HG02623 (cell line): ENCODE data around the gene MBP.
A peak's percentile ranks its signal among the peaks of the same experiment; 100 is the strongest.

Source experiments
- ATAC-seq: cut with Tn5 transposase; IDR thresholded peaks from one replicate; pipeline ENCODE4 v1.9.1; 2021; ENCODE audit warnings: moderate library complexity; ENCODE audit not compliant: unreplicated experiment

Gene MBP

GRCh38 chr18:77132369-77133050 lies at the start of gene MBP:
MBP (minus strand) TSS chr18:77132783; CDS start chr18:77105261, 27,522 bp downstream.
- peak; percentile 54 for ATAC-seq

- no peak for ATAC-seq
Measured at GRCh38 chr18:77181950-77182707, 49.5 kb upstream of the MBP start.

GRCh38 chr18:77178559-77178958 lies 46.0 kb upstream of the MBP start:
- ATAC-seq: no peak

GRCh38 chr18:77177009-77177408 lies 44.4 kb upstream of the MBP start:
- no peak for ATAC-seq

GRCh38 chr18:77173275-77174030 lies 40.9 kb upstream of the MBP start:
- no peak for ATAC-seq

- ATAC-seq: no peak
Measured at GRCh38 chr18:77170890-77171410, 38.4 kb upstream of the MBP start.

- no peak for ATAC-seq
Measured at GRCh38 chr18:77168811-77169311, 36.3 kb upstream of the MBP start.

- ATAC-seq: no peak
Measured at GRCh38 chr18:77167251-77167650, 34.7 kb upstream of the MBP start.

- ATAC-seq: no peak
Measured at GRCh38 chr18:77166523-77166922, 33.9 kb upstream of the MBP start.

- ATAC-seq: no peak
Measured at GRCh38 chr18:77165503-77166188, 33.1 kb upstream of the MBP start.

GRCh38 chr18:77164763-77165485 lies 32.3 kb upstream of the MBP start:
- no peak for ATAC-seq

GRCh38 chr18:77164026-77164425 lies 31.4 kb upstream of the MBP start:
- no peak for ATAC-seq

GRCh38 chr18:77162580-77162979 lies 30.0 kb upstream of the MBP start:
- ATAC-seq: no peak

GRCh38 chr18:77161961-77162360 lies 29.4 kb upstream of the MBP start:
- ATAC-seq: no peak

GRCh38 chr18:77161383-77161782 lies 28.8 kb upstream of the MBP start:
- no peak for ATAC-seq

GRCh38 chr18:77160515-77160914 lies 27.9 kb upstream of the MBP start:
- peak; percentile 54 for ATAC-seq

GRCh38 chr18:77157312-77157711 lies 24.7 kb upstream of the MBP start:
- peak; percentile 58 for ATAC-seq

- no peak for ATAC-seq
Measured at GRCh38 chr18:77155031-77155430, 22.4 kb upstream of the MBP start.

GRCh38 chr18:77153404-77153803 lies 20.8 kb upstream of the MBP start:
- ATAC-seq: no peak
